Fibroblast of lung (primary cell): ENCODE data around the gene MBD5.

Experiments
- EZH2 ChIP-seq: IDR thresholded peaks from 2 replicates; pipeline ENCODE4 v1.5.1; 2012; ENCODE audit warnings: low read length, control low read depth, mild to moderate bottlenecking; ENCODE audit errors: missing control alignments
- TF ChIP-seq, protein P1 (sequence below), 2 donors: IDR thresholded peaks in 1 of 2; conservative IDR thresholded peaks in 1 of 2; 1 replicate in 1 of 2; 2 replicates in 1 of 2; pipeline ENCODE4 v1.5.1; 2011 to 2012; ENCODE audit warnings: low read length in 2 of 2, control low read depth in 1 of 2, inconsistent platforms in 1 of 2, low read depth in 1 of 2, mild to moderate bottlenecking in 1 of 2

GRCh38 chr2:148519013-148519412 is 498.1 kb downstream of the MBD5 start:
- TF ChIP-seq, protein P1, sequence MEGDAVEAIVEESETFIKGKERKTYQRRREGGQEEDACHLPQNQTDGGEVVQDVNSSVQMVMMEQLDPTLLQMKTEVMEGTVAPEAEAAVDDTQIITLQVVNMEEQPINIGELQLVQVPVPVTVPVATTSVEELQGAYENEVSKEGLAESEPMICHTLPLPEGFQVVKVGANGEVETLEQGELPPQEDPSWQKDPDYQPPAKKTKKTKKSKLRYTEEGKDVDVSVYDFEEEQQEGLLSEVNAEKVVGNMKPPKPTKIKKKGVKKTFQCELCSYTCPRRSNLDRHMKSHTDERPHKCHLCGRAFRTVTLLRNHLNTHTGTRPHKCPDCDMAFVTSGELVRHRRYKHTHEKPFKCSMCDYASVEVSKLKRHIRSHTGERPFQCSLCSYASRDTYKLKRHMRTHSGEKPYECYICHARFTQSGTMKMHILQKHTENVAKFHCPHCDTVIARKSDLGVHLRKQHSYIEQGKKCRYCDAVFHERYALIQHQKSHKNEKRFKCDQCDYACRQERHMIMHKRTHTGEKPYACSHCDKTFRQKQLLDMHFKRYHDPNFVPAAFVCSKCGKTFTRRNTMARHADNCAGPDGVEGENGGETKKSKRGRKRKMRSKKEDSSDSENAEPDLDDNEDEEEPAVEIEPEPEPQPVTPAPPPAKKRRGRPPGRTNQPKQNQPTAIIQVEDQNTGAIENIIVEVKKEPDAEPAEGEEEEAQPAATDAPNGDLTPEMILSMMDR (conservative IDR thresholded peaks at IDR 0.05 in 1 of 2, IDR thresholded peaks at IDR 0.05 in 1 of 2; ENCODE audit: low read depth in 1 of 2, low read length in 2 of 2) = no peak
- TF ChIP-seq EZH2 = no peak
